Mesenchymal stem cell (in vitro differentiated cells and primary cell): ENCODE measurements around the gene KIF18B.

Experiments used
- DNase-seq: peaks from one replicate; pipeline ENCODE4 v3.0.0-alpha.2; 2013
- H2AFZ ChIP-seq: one replicate; pipeline ENCODE4 v1.6.1; 2013; ENCODE audit warnings: low read depth, mild to moderate bottlenecking, control low read depth, inconsistent platforms, low read length, moderate library complexity
- H2AK5ac ChIP-seq: 2 replicates; pipeline ENCODE4 v1.6.1; 2013; ENCODE audit warnings: low read length, moderate library complexity, mild to moderate bottlenecking, inconsistent platforms; ENCODE audit not compliant: severe bottlenecking
- H2BK120ac ChIP-seq: one replicate; pipeline ENCODE4 v1.6.1; 2013; ENCODE audit warnings: low read depth, mild to moderate bottlenecking, inconsistent platforms, low read length, moderate library complexity
- H2BK12ac ChIP-seq, 2 experiments: one replicate each; pipeline ENCODE4 v1.6.1; 2013; ENCODE audit warnings: inconsistent platforms in 2 of 2, low read length in 2 of 2, mild to moderate bottlenecking in 2 of 2, moderate library complexity in 2 of 2, control low read depth in 1 of 2
- H2BK15ac ChIP-seq: one replicate; pipeline ENCODE4 v1.6.1; 2013; ENCODE audit warnings: mild to moderate bottlenecking, low read depth, inconsistent platforms; ENCODE audit not compliant: poor library complexity, severe bottlenecking
- H2BK5ac ChIP-seq: 2 replicates; pipeline ENCODE4 v1.6.1; 2013; ENCODE audit warnings: low read depth, mild to moderate bottlenecking, low read length, control low read depth, inconsistent platforms; ENCODE audit not compliant: poor library complexity, severe bottlenecking
- H3K14ac ChIP-seq, 2 experiments: one replicate each; pipeline ENCODE4 v1.6.1; 2013; ENCODE audit warnings: inconsistent platforms in 2 of 2, low read length in 2 of 2, control low read depth in 1 of 2, mild to moderate bottlenecking in 1 of 2, moderate library complexity in 1 of 2
- H3K18ac ChIP-seq, 2 experiments: one replicate each; pipeline ENCODE4 v1.6.1; 2013; ENCODE audit warnings: inconsistent platforms in 2 of 2, low read length in 2 of 2, control low read depth in 1 of 2, low read depth in 1 of 2, mild to moderate bottlenecking in 1 of 2
- H3K23ac ChIP-seq, 2 experiments: one replicate each; pipeline ENCODE4 v1.6.1; 2013; ENCODE audit warnings: inconsistent platforms in 2 of 2, low read length in 2 of 2, mild to moderate bottlenecking in 2 of 2, moderate library complexity in 2 of 2, control low read depth in 1 of 2
- H3K27ac ChIP-seq: 2 replicates; pipeline ENCODE4 v1.5.1; 2013; ENCODE audit warnings: mild to moderate bottlenecking, moderate library complexity, low read length, control low read depth, inconsistent platforms; ENCODE audit not compliant: poor library complexity, severe bottlenecking
- H3K27me3 ChIP-seq, 2 experiments: 2 replicates each; pipeline versions ENCODE4 v1.6.1 to v1.7.0; 2013; ENCODE audit warnings: low read length in 2 of 2, mild to moderate bottlenecking in 2 of 2, moderate library complexity in 2 of 2, control low read depth in 1 of 2, inconsistent platforms in 1 of 2; ENCODE audit not compliant: control insufficient read depth in 1 of 2, insufficient read depth in 1 of 2
- H3K36me3 ChIP-seq, 2 experiments: 2 replicates each; pipeline versions ENCODE4 v1.6.1 to v1.7.0; 2013; ENCODE audit warnings: low read length in 2 of 2, control low read depth in 1 of 2, inconsistent platforms in 1 of 2, low read depth in 1 of 2, mild to moderate bottlenecking in 1 of 2; ENCODE audit not compliant: insufficient read depth in 2 of 2, control insufficient read depth in 1 of 2
- H3K4ac ChIP-seq, 2 experiments: one replicate each; pipeline ENCODE4 v1.6.1; 2013; ENCODE audit warnings: inconsistent platforms in 2 of 2, low read length in 2 of 2, mild to moderate bottlenecking in 2 of 2, moderate library complexity in 2 of 2, control low read depth in 1 of 2, low read depth in 1 of 2
- H3K4me1 ChIP-seq: 2 replicates; pipeline ENCODE4 v1.6.1; 2013; ENCODE audit warnings: low read depth, low read length, control low read depth; ENCODE audit not compliant: control insufficient read depth, insufficient read depth
- H3K4me2 ChIP-seq: 2 replicates; pipeline ENCODE4 v1.6.1; 2013; ENCODE audit warnings: low read length, mild to moderate bottlenecking, inconsistent platforms; ENCODE audit not compliant: poor library complexity, severe bottlenecking
- H3K4me3 ChIP-seq, 2 experiments: 2 replicates each; pipeline versions ENCODE4 v1.5.1 to v1.7.0; 2013; ENCODE audit warnings: low read length in 2 of 2, mild to moderate bottlenecking in 2 of 2, control low read depth in 1 of 2, low read depth in 1 of 2; ENCODE audit not compliant: insufficient read depth in 1 of 2
- H3K79me1 ChIP-seq: replicated peaks from 2 replicates; pipeline ENCODE4 v1.6.1; 2013; ENCODE audit warnings: mild to moderate bottlenecking, control low read depth, low read length, inconsistent platforms; ENCODE audit not compliant: poor library complexity, severe bottlenecking
- H3K9ac ChIP-seq: 2 replicates; pipeline ENCODE4 v1.7.0; 2013; ENCODE audit warnings: mild to moderate bottlenecking, low read length, moderate library complexity
- H3K9me3 ChIP-seq: 2 replicates; pipeline ENCODE4 v1.7.0; 2013; ENCODE audit warnings: mild to moderate bottlenecking, low read length; ENCODE audit not compliant: control insufficient read depth
- H4K8ac ChIP-seq: one replicate; pipeline ENCODE4 v1.6.1; 2013; ENCODE audit warnings: inconsistent platforms, mild to moderate bottlenecking, low read length, moderate library complexity
- H4K91ac ChIP-seq: one replicate; pipeline ENCODE4 v1.6.1; 2013; ENCODE audit warnings: mild to moderate bottlenecking, low read length, inconsistent platforms
- WGBS: methylation state at CpG from one replicate; pipeline ENCODE4 v1.1.7; 2013; ENCODE audit warnings: mixed read lengths; 5-methylcytosine and 5-hydroxymethylcytosine counted together

KIF18B gene

GRCh38 chr17:44931376-44931775, 16.2 kb downstream of the KIF18B start:
- H3K36me3 ChIP-seq, result peaks cover 7 to 57% of the 10 kb centered on the region in 2 experiments
- no peak overlapping the region for H3K23ac ChIP-seq
- no peak overlapping the region for H3K9ac ChIP-seq
- H3K4ac ChIP-seq, result no peak overlapping the region
- no peak overlapping the region for H4K91ac ChIP-seq
- H2AFZ ChIP-seq, result no peak overlapping the region
- no peak overlapping the region for H2BK12ac ChIP-seq
- no peak overlapping the region for H2BK120ac ChIP-seq
- H3K4me3 ChIP-seq, result no peak overlapping the region
- no peaks in the 10 kb centered on the region for H3K27me3 ChIP-seq
- no peak overlapping the region for H2BK5ac ChIP-seq
- H3K18ac ChIP-seq, result no peak overlapping the region
- H4K8ac ChIP-seq, result no peak overlapping the region
- no peak overlapping the region for H3K4me2 ChIP-seq
- peaks cover 20% of the 10 kb centered on the region for H3K79me1 ChIP-seq
- DNase-seq, result no peak
- no peak overlapping the region for H2AK5ac ChIP-seq
- 88% methylated on average over 3 of the region's 5 CpGs for WGBS
- no peak overlapping the region for H3K27ac ChIP-seq
- no peaks in the 10 kb centered on the region for H3K9me3 ChIP-seq
- no peak overlapping the region for H3K14ac ChIP-seq
- no peak overlapping the region for H2BK15ac ChIP-seq
- no peaks in the 10 kb centered on the region for H3K4me1 ChIP-seq

- H3K9ac ChIP-seq, result no peak overlapping the region
- H2AK5ac ChIP-seq, result no peak overlapping the region
- DNase-seq, result no peak
- H3K9me3 ChIP-seq, result no peaks in the 10 kb centered on the region
- H3K4ac ChIP-seq, result no peak overlapping the region
- H3K79me1 ChIP-seq, result peaks cover 17% of the 10 kb centered on the region
- H3K4me2 ChIP-seq, result no peak overlapping the region
- H2AFZ ChIP-seq, result no peak overlapping the region
- H3K27me3 ChIP-seq, result no peaks in the 10 kb centered on the region
- no peak overlapping the region for H3K14ac ChIP-seq
- H3K36me3 ChIP-seq, result peaks cover 7 to 57% of the 10 kb centered on the region in 2 experiments
- H2BK12ac ChIP-seq, result no peak overlapping the region
- H3K27ac ChIP-seq, result no peak overlapping the region
- WGBS, result 82% methylated on average over 6 of the region's 6 CpGs
- no peak overlapping the region for H4K91ac ChIP-seq
- H4K8ac ChIP-seq, result no peak overlapping the region
- H2BK5ac ChIP-seq, result no peak overlapping the region
- no peak overlapping the region for H2BK120ac ChIP-seq
- H3K18ac ChIP-seq, result no peak overlapping the region
- no peak overlapping the region for H3K4me3 ChIP-seq
- H3K4me1 ChIP-seq, result no peaks in the 10 kb centered on the region
- no peak overlapping the region for H3K23ac ChIP-seq
- no peak overlapping the region for H2BK15ac ChIP-seq
These were observed 16.9 kb downstream of the KIF18B start for GRCh38 chr17:44930667-44931066.

GRCh38 chr17:44928950-44929720, 18.4 kb downstream of the KIF18B start:
- no peak overlapping the region for H3K4me3 ChIP-seq
- no peak overlapping the region for H3K14ac ChIP-seq
- H3K9me3 ChIP-seq, result no peaks in the 10 kb centered on the region
- H3K27me3 ChIP-seq, result no peaks in the 10 kb centered on the region
- 98% methylated on average over 7 of the region's 7 CpGs for WGBS
- no peak overlapping the region for H2AK5ac ChIP-seq
- no peak for DNase-seq
- no peak overlapping the region for H4K8ac ChIP-seq
- no peak overlapping the region for H4K91ac ChIP-seq
- no peak overlapping the region for H3K9ac ChIP-seq
- no peak overlapping the region for H3K27ac ChIP-seq
- no peak overlapping the region for H2BK15ac ChIP-seq
- H3K4me1 ChIP-seq, result no peaks in the 10 kb centered on the region
- peaks cover 6% of the 10 kb centered on the region for H3K79me1 ChIP-seq
- no peak overlapping the region for H3K4ac ChIP-seq
- H3K23ac ChIP-seq, result no peak overlapping the region
- no peak overlapping the region for H2BK120ac ChIP-seq
- no peak overlapping the region for H2BK12ac ChIP-seq
- H2AFZ ChIP-seq, result no peak overlapping the region
- no peak overlapping the region for H3K4me2 ChIP-seq
- H3K18ac ChIP-seq, result no peak overlapping the region
- H3K36me3 ChIP-seq, result peaks cover 7 to 46% of the 10 kb centered on the region in 2 experiments
- H2BK5ac ChIP-seq, result no peak overlapping the region

GRCh38 chr17:44928136-44928535, 19.4 kb downstream of the KIF18B start:
- Histone ChIP-seq H3K79me1 (peaks cover 6% of the 10 kb centered on the region), H3K18ac (no peak overlapping the region), H3K9ac (no peak overlapping the region), H2BK5ac (no peak overlapping the region), H3K14ac (no peak overlapping the region), H3K9me3 (no peaks in the 10 kb centered on the region), H3K4me2 (no peak overlapping the region), H2BK120ac (no peak overlapping the region), H2BK12ac (no peak overlapping the region), H3K27ac (no peak overlapping the region), H3K4me1 (no peaks in the 10 kb centered on the region), H4K8ac (no peak overlapping the region), H3K36me3 (peaks cover 7 to 42% of the 10 kb centered on the region in 2 experiments), H3K4ac (no peak overlapping the region), H4K91ac (no peak overlapping the region), H3K23ac (no peak overlapping the region), H2AFZ (no peak overlapping the region), H3K27me3 (peaks cover 0 to 5% of the 10 kb centered on the region in 2 experiments), H2BK15ac (no peak overlapping the region), H2AK5ac (no peak overlapping the region), H3K4me3 (no peak overlapping the region)
- WGBS, result 96% methylated on average over 15 of the region's 15 CpGs
- no peak for DNase-seq
